Measurements from ENCODE around the gene ZNF66.
A peak's percentile ranks its signal among the peaks of the same experiment; 100 is the strongest.
"Not testable (repeated sequence)": the region's sequence is repeated elsewhere in the genome, so short reads cannot be mapped to it uniquely, and the experiment has no call there.

The ZNF66 gene

DNA sequence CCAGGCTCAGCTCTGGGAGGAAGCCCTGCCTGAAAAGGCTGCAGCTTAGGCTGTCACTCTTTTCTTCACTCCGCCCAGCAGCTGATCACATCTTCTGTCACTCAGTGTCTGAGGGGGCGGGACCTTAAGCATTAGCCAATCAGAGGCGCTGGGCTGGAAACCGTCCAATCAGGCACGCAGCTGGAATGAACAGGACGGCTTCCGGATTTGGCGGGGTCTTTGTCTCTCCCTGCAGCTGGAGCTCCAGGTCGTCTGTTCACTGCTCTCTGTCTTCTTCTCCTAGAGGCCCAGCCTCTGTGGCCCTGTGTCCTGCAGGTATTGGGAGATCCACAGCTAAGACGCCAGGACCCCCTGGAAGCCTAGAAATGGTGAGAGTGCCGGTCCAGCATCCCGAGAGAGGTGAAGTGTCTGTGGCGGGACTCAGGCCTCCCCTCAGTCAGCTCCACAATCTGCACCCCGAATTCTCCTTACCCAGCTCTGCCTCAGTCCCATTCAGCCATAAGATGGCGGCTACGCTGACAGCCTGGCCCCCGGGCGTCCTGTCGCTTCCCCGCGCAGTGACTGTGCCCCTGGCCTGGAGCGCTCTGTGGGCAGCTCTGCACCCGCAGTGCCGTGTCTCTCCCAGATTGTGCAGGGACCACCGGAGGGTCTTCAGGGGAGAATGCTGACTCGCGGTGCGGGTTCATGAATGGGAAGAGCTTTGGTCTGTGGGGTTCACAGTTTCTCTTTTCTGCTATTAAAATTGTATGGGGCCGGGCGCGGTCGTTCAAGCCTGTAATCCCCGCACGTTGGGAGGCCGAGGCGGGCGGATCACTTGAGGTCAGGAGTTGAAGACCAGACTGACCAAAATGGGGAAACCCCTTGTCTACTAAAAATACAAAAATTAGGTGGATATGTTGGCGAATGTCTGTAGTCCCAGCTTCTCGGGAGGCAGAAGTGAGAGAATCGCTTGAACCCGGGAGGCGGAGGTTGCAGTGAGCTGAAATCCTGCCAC, at the start of gene ZNF66:
ZNF66 (plus strand) TSS at position 222 of the 994 bp plus-strand sequence; CDS start at position 366, 144 bp downstream.
- peak; percentile 97 for DNase-seq

DNA sequence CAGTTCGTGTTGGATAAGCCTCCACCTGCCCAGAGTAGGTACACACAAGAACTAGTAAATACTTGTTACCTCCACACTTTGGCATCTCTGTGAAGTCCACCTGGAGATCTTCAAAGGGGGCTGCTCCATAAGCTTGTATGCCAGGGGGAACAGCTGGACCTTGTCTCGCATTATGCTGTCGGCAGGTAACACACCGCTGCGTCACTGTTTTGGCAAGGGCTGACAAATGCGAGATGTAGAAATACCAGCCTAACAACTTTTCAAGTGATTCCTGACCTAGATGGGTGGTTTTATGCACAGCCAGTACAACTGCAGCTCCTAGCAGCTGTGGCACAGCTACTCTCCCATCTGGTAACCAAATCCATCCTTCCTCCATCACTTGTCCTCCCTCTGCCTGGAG, 25.9 kb upstream of the ZNF66 start:
- not testable (repeated sequence) for DNase-seq

DNA sequence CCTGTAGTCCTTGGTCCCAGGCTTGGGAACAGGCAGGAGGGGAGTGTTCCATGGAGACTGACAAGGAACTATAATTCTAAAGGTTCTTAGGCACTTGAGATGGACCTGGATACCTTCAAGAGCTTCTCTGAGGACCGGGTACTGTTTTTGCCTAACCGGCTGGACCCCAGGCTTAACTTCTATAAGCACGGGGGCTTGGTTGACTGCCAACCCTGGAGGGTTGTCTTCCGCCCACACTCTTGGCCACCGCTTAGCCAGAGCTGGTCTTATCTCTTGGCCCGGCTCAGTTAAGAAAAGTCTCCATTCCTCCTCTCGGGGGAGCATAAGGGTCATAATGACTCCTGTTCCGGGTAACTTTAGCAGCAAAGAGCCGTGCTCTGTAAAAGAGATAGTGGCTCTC, 23.8 kb upstream of the ZNF66 start:
- not testable (repeated sequence) for DNase-seq

DNA sequence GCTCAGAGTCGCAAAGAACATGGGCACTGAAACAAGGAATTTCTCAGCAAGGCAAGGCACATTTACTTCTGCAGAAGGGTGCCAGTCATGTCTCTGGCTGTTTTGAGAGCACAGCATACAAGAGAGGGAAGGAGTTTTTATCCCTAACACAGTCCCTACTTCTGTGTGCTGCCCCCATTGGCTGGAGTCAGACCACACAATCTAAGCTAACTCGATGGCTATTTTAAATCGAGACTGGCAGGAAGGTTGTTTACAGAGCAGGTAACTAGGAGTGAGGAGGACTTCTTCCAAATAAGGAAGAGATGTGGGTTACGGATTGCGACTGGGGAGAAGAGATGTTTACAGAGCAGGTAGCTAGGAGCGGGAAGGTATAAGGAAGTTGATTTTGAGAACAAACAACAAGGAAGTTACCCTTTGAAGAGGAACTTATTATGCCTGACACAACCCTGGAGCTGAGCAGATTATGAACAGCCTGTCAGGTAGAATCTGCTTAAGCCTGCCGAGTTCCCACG, 6.8 kb upstream of the ZNF66 start:
- not testable (repeated sequence) for DNase-seq

DNA sequence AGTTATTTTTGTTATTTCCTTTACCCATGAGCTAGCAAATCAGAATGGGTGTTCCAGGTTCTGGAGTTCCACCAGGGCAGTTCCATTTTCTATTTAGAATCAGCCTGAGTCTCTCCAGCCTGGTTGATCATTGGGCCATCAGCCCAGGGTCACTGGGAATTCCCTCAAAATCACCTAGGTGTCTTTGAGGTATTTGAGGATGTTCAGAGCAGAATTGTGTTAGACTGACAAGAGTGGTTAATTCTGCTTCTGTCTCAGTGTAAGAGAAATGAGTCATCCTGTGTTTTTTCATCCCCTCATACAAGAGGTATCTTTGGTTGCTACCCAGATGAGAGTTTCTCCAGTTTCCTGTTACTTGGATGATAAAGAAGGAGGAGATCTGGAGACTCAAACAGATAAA, 11.7 kb downstream of the ZNF66 start:
- DNase-seq = no peak

DNA sequence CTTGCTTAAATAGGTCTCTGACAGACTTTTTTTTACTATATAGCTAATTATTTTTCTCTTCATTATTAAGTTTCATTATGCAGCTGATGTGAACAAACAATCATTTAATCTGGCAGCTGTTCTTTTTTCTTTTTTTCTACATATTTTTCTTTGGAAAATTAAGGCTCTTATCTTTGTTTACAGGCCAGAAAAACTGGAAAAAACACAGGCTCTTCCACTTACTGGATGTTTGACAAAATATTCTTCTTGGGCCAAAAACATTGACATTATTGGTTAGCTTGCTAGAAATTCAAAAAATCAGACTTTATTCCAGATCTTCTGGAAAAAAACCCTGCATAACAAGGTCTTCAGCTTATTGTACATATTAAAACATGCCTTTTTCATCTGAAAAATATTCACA, 15.7 kb downstream of the ZNF66 start:
- DNase-seq = no peak

DNA sequence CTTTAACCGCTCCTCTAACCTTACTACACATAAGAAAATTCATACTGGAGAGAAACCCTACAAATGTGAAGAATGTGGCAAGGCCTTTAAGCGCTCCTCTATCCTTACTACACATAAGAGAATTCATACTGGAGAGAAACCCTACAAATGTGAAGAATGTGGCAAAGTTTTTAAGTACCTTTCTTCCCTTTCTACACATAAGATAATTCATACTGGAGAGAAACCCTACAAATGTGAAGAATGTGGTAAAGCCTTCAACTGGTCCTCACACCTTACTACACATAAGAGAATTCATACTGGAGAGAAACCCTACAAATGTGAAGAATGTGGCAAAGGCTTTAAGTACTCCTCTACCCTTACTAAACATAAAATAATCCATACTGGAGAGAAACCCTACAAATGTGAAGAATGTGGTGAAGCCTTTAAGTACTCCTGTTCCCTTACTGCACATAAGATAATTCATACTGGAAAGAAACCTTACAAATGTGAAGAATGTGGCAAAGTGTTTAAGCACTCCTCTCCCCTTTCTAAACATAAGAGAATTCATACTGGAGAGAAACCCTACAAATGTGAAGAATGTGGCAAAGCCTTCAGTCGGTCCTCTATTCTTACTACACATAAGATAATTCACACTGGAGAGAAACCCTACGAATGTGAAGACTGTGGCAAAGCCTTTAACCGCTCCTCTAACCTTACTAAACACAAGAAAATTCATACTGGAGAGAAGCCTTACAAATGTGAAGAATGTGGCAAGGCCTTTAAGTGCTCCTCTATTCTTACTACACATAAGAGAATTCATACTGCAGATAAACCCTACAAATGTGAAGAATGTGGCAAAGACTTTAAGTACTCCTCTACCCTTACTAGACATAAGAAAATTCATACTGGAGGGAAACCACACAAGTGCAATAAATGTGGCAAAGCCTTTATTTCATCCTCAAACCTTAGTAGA, 30.5 kb downstream of the ZNF66 start:
- DNase-seq = not testable (repeated sequence)

DNA sequence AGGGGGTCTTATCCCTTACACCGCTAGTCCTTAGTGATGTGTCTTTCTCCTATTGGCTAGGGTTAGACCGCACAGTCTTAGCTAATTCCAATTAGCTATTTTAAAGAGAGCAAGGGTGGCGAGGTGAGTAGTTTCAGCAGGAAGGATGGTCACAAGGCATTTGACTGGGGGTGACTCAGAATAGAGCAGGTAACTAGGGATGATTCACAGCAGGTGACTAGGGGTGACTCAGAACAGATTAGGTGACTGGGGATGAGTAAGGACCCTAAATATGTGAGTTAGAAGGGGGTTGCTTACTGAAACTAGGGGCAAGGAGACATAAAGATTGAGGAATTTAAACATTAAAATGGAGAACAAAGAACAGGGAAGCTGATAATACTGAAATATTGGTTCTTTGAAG, 64.3 kb downstream of the ZNF66 start:
- no peak for DNase-seq

Measured in CD4-positive, alpha-beta T cell treated with Interleukin-10 for 1 hour (primary cell).